ENCODE results near the gene SSPN. TPM values are rescaled to one million over a fixed set of nuclear protein-coding genes. Genes with fewer than 3 reads are reported as not detected.

SSPN gene
- total RNA-seq, 2 donors from 2014 or later: 1.3 to 3.7 TPM

- Mint-ChIP-seq H3K27ac (no peak overlapping the region), H3K27me3 (ENCODE audit: insufficient read depth) (peaks cover 55% of the 10 kb centered on the region), H3K4me1 (peaks cover 7% of the 10 kb centered on the region), H3K36me3 (ENCODE audit: low read depth) (no peaks in the 10 kb centered on the region), H3K9me3 (no peaks in the 10 kb centered on the region), H3K4me3 (no peak overlapping the region)
- Histone ChIP-seq H3K9me3 (ENCODE audit: control insufficient read depth, low read length) (no peaks in the 10 kb centered on the region), H3K27ac (ENCODE audit: low read depth, low read length) (no peak overlapping the region), H3K36me3 (ENCODE audit: control insufficient read depth, insufficient read depth, low read length) (no peaks in the 10 kb centered on the region), H3K9ac (ENCODE audit: extremely low read depth, low read length, poor library complexity, severe bottlenecking) (no peak overlapping the region), H3K4me3 (ENCODE audit: low read length) (no peak overlapping the region), H3K4me1 (ENCODE audit: control insufficient read depth, insufficient read depth, low read length) (no peaks in the 10 kb centered on the region), H3K27me3 (ENCODE audit: control insufficient read depth, insufficient read depth, low read length, poor library complexity, severe bottlenecking) (peaks cover 49% of the 10 kb centered on the region)
- no peak for DNase-seq
- no peak for TF ChIP-seq CTCF (conservative IDR thresholded peaks at IDR 0.05)
- 83 to 89% methylated on average over 3 of the region's 3 CpGs for WGBS, 2 experiments (ENCODE audit: insufficient coverage in 1 of 2, insufficient read length in 1 of 2)
These were observed 2.5 kb downstream of the SSPN start for GRCh38 chr12:26197832-26198231.

DNA sequence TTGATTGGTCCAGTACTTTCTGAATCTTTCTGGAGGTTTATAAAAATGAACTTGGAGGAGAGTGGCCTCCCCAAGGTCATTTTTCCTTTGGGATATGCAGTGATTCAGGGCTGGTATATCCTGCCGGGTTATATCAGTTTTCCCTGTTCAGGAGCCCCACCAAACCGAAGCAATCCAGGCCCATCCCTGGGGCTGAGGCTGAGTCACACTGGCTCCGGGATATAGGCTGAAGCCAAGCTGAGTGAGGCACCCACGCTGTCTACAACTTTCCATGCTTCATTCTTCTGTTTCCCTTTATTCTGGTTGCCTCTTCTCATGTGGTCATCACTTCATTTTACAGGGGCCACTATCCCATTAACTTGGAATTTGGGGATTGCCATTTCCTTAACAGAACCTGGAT, 3.4 kb downstream of the SSPN start:
- WGBS, 2 experiments (ENCODE audit: insufficient coverage in 1 of 2, insufficient read length in 1 of 2): 54 to 82% methylated on average over 2 to 4 of the region's 4 CpGs
- Histone ChIP-seq H3K9me3 (ENCODE audit: control insufficient read depth, low read length) (no peaks in the 10 kb centered on the region), H3K27me3 (ENCODE audit: control insufficient read depth, insufficient read depth, low read length, poor library complexity, severe bottlenecking) (peaks cover 49% of the 10 kb centered on the region), H3K4me1 (ENCODE audit: control insufficient read depth, insufficient read depth, low read length) (no peaks in the 10 kb centered on the region), H3K27ac (ENCODE audit: low read depth, low read length) (no peak overlapping the region), H3K9ac (ENCODE audit: extremely low read depth, low read length, poor library complexity, severe bottlenecking) (no peak overlapping the region), H3K36me3 (ENCODE audit: control insufficient read depth, insufficient read depth, low read length) (no peaks in the 10 kb centered on the region), H3K4me3 (ENCODE audit: low read length) (no peak overlapping the region)
- Mint-ChIP-seq H3K4me3 (no peak overlapping the region), H3K9me3 (no peaks in the 10 kb centered on the region), H3K4me1 (peaks cover 8% of the 10 kb centered on the region), H3K27me3 (ENCODE audit: insufficient read depth) (peaks cover 57% of the 10 kb centered on the region), H3K36me3 (ENCODE audit: low read depth) (no peaks in the 10 kb centered on the region), H3K27ac (no peak overlapping the region)
- no peak for DNase-seq
- no peak for TF ChIP-seq CTCF (conservative IDR thresholded peaks at IDR 0.05)

DNA sequence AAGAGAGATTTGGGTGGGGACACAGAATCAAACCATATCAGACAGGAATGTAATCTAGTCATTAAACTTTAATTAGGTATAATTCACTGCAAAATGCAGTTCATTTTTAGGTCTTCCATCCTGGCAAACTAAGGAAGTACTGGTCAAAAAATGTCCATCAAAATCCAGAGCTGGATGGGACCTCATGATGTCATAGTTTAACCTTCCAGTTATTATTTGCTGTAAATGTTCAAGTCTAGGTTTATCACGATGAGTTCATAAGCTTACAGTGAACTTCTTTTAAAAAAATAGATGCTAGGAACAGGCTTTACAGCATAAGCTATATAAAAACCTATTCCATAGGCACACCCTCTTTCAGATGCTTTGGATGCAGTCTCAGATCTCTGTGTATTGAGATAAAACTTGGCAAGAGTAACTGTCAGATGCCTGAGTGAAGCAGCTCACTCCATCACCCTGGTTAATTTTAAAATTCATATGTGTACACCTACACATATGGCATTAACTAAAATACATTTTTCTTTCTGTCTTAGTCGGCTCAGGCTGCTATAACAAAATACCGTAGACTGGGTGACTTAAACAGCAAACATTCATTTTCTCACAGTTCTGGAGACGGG, 7.9 kb downstream of the SSPN start:
- Histone ChIP-seq H3K4me1 (ENCODE audit: control insufficient read depth, insufficient read depth, low read length) (peaks cover 2% of the 10 kb centered on the region), H3K4me3 (ENCODE audit: low read length) (no peak overlapping the region), H3K27ac (ENCODE audit: low read depth, low read length) (no peak overlapping the region), H3K9me3 (ENCODE audit: control insufficient read depth, low read length) (no peaks in the 10 kb centered on the region), H3K9ac (ENCODE audit: extremely low read depth, low read length, poor library complexity, severe bottlenecking) (no peak overlapping the region), H3K36me3 (ENCODE audit: control insufficient read depth, insufficient read depth, low read length) (no peaks in the 10 kb centered on the region), H3K27me3 (ENCODE audit: control insufficient read depth, insufficient read depth, low read length, poor library complexity, severe bottlenecking) (peaks cover 11% of the 10 kb centered on the region)
- no peaks in the 10 kb centered on the region for H3K9me3 Mint-ChIP-seq
- 95 to 100% methylated on average over 2 to 4 of the region's 4 CpGs for WGBS, 2 experiments (ENCODE audit: insufficient coverage in 1 of 2, insufficient read length in 1 of 2)
- no peak overlapping the region for H3K4me3 Mint-ChIP-seq
- H3K27me3 Mint-ChIP-seq (ENCODE audit: insufficient read depth): peaks cover 19% of the 10 kb centered on the region
- no peak for TF ChIP-seq CTCF (conservative IDR thresholded peaks at IDR 0.05)
- DNase-seq: no peak
- H3K36me3 Mint-ChIP-seq (ENCODE audit: low read depth): no peaks in the 10 kb centered on the region
- H3K4me1 Mint-ChIP-seq: peaks cover 16% of the 10 kb centered on the region
- no peak overlapping the region for H3K27ac Mint-ChIP-seq
